HG02870 (cell line): ENCODE measurements around the gene HIVEP3.

Source experiments
- ATAC-seq: cut with Tn5 transposase; IDR thresholded peaks from one replicate; pipeline ENCODE4 v1.9.1; 2021; ENCODE audit warnings: mild to moderate bottlenecking, moderate library complexity; ENCODE audit not compliant: unreplicated experiment

HIVEP3 gene

DNA sequence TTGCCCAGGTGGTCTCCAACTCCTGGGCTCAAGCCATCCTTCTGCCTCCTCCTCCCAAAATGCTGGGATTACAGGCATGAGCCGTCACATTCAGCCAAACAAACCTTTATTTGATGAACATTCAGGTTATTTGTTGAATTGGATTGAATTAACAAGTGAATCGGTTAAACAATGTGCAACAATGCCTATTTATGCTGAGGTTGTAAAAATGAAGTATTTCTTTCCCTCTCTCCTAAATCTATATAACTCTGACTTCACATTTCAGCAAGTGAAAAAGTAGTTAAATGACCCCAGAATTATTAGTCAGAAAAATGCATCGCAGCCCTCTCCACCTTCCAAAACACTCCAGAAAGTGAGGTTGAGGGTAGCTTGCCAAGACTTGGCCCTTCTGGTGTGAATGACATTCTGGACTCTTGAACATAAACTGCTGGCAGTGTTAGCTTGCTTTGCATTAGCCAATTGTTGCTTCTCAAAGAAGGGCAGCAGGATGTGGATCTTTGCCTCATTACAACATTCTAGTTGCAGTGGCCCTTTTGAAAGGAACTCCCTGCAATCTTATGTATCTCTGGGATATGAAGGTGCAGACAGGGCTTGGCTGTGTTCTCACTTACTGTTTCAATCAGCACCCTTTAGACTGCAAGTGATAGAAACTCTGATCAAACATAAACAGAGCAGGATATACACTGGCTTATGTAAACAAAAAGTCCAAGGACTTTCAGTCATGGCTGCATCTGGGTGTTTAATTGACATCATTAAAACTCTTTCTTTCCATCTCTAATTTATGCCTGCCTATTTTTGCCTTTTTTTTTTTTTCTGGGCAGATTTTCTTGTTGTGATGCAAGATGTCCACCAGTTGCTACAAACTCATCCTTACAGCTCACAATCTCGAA lies 456.7 kb downstream of the HIVEP3 start:
- no peak for ATAC-seq

DNA sequence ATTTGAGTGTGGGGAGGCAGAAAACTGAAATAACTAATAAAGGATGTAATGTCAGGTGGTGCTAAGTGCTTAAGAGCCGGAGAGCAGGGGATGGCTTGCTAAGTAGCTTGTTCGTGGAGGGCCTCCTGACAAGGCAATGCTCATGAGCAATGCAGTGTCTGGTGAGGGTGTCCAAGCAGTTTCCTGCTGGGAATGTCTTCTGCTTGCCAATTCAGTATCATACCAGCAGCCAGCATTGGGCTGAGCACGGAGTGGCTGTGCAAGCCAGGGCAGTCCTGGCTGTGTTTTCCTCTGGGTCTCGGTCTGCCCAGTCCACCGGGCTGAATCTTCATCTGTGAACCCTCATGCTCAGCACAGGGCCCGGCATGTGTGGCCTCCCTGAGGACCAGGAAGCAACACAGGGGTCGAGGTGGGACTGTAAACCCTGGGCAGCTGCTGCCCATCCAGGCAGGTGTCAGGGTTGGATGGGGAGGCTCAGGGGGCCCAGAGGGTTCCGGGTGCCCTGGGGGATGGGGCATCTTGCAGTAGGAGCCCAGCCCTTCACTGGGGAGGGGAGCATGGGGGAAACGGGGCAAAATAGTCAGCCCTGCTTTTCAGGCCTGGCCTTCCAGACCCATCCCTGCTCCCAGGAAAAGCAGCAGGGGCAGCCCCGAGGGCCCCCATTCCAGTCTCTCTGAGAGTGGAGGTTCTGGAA lies 461.7 kb downstream of the HIVEP3 start:
- ATAC-seq = no peak
